HG02885 (cell line): ENCODE results near the gene TMEM240.
"Not testable (repeated sequence)": the region's sequence is repeated elsewhere in the genome, so short reads cannot be mapped to it uniquely, and the experiment has no call there.

Source experiments
- ATAC-seq: cut with Tn5 transposase; IDR thresholded peaks from one replicate; pipeline ENCODE4 v1.9.1; 2021; ENCODE audit warnings: mild to moderate bottlenecking; ENCODE audit not compliant: unreplicated experiment, poor library complexity

The TMEM240 gene

DNA sequence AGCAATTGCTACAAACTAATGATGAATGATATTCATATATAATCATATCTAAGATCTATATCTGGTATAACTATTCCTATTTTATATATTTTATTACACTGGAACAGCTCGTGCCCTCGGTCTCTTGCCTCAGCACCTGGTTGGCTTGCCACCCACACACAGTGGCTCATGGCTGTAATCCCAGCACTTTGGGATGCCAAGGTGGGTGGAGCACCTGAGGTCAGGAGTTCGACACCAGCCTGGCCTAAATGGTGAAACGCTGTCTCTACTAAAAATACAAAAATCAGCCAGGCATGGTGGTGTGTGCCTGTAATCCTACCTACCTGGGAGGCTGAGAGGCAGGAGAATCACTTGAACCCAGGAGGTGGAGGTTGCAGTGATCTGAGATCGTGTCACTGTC lies 34.6 kb downstream of the TMEM240 start:
- not testable (repeated sequence) for ATAC-seq

DNA sequence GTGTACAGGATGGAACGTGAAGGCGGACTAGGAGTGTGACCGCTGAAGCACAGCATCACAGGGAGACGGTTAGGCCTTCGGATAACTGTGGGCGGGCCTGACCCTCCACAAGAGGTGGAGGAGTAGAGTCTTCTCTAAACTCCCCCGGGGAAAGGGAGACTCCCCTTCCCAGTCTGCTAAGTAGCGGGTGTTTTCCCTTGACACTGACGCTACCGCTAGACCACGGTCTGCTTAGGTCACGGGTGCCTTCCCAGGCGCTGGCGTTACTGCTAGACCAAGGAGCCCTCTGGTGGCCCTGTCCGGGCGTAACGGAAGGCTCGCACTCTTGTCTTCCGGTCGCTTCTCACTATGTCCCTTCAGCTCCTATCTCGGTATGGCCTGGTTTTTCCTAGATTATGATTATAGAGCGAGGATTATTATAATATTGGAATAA lies 35.0 kb downstream of the TMEM240 start:
- ATAC-seq, result not testable (repeated sequence)

DNA sequence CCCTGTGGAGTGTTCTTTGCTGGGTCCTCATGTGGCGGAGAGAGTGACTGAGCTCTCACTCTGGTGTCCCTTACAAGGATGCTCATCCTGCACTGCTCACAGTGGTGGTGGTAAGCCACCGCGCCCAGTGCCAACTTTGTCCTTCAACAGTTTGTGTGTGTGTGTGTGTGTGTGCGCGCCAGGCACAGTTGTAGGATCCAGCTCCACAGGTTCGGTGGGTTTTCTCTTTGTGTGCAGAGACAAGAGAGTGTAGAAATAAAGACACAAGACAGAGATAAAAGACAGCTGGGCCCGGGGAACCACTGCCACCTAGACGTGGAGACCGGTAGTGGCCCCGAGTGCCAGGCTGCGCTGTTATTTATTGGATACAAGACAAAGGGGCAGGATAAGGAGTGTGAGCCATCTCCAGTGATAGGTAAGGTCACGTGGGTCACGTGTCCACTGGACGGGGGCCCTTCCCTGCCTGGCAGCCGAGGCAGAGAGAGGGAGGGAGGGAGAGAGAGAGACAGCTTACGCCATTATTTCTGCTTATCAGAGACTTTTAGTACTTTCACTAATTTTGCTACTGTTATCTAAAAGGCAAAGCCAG lies 35.6 kb downstream of the TMEM240 start:
- not testable (repeated sequence) for ATAC-seq

DNA sequence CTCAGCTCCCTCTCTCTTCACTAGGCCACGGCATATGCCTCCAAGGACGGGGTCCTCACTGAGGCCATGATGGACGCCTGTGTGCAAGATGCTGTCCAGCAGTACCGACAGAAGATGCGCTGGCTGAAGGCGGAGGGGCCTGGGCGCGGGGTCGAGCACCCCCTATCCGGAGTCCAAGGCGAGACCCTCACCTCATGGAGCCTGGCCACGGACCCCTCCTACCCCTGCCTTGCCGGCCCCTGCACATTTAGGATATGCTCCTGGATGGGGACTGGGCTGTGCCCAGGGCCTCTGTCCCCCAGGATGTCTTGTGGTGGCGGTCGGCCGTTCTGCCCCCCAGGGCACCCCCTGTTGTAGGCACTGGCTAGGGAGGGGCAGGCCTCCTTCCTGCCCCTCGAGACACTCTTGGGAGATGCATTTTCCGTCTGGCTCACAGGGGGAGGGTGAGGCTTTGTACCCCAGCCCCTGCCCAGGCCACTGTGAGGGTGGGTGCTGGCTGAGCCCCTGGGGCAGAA lies 44.9 kb downstream of the TMEM240 start:
- not testable (repeated sequence) for ATAC-seq

DNA sequence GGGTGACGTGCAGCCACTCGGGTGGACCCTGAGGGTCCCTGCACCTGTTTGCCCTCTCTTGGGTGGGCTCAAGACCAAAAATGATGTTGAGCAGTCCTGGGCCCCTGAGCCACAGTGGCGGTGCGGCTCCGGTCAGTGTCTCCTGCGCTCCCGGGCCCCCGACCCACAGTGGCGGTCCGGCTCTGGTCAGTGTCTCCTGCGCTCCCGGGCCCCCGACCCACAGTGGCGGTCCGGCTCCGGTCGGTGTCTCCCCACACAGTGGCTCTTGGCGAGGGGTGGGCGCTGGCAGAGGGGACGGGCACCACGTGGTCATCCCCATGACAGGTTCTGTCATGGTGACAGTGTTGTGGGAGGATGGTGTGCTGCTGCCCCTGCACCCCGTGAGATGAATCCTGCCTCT lies 46.1 kb downstream of the TMEM240 start:
- not testable (repeated sequence) for ATAC-seq

DNA sequence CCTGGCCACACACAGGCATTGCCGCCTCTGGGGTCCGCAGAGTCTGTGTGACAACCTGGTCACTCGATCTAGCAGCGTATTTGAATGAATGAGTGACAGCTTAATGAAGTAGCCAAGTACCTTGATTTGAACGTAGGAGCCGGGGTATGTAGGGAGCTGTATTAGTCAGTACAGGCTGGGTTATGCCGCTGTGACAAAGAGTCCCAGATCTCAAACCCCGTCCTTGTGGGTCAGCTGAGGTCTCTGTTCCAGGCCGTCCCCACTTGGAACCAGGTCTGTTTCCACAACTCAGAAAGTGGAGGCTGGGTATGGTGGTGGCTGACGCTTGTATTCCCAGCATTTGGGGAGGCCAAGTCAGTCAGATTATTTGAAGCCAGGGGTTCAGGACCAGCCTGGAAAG lies 48.8 kb downstream of the TMEM240 start:
- ATAC-seq, result no peak

DNA sequence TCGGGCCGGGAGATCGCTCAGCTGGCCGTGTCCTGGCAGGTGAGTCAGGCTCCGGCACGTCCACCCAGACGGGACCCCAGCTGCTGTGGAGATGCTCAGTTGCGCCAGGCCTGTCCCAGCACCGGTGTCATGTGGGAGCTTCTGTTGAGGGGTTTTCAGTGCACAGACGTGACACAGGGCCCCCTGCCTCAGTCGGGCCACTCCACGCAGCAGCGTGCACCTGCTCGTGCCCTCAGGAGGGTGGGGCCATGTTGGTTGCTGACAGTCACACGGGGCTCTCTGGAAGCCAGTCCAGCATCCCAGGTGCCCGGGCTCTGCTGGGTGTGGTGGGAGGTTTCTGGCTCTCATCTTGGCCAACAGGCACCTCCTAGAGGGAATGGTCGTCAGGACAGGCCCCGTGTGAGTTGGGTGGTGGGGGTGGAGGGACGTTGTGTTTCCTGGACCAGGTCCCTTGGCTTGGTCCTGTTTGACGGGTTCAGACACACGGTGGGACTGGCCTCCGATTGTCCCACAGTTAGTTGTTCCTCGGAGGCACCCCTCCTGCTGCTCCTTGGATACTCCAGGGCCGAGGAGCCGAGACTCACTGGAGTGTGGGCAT lies 49.7 kb downstream of the TMEM240 start:
- no peak for ATAC-seq

DNA sequence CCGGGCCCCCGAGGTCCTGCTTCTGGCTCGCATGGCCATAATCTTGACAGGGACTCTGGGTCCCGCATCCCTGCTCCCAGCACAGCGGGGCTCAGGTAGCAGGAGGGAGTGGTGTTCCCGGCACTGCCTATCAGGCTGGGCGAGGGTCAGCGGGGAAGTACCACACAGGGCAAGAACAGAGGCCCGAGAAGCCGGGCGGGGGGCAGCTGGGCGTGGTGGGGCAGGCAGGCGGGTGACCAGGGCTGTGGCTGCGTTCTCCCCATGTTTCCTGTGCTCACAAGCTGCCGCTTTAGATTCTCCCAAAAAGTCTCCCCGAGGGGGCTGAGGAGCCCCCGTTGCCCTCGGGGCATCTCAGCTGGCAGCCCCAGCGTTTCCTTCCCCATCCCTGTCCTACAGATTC lies 50.6 kb downstream of the TMEM240 start:
- no peak for ATAC-seq

DNA sequence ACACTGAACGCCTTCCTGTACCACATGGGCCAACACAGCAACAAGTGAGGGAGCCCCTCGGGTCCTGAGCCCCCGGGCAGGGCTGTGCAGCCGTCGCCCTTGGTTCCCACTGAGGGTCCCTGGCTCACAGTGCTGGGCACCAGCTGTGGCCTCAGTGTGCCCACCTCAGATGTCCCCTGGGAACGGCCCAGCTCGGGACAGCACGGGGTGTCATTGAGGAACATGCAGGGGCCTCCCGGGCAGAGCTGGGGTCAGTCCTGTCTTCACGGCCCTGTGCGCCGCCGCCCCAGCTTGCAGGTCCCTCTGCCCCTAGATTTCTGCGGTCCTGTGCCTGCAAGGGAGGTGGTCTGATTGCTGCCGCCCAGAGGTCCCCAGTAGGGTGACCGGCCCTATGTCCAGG lies 51.2 kb downstream of the TMEM240 start:
- ATAC-seq, result no peak

DNA sequence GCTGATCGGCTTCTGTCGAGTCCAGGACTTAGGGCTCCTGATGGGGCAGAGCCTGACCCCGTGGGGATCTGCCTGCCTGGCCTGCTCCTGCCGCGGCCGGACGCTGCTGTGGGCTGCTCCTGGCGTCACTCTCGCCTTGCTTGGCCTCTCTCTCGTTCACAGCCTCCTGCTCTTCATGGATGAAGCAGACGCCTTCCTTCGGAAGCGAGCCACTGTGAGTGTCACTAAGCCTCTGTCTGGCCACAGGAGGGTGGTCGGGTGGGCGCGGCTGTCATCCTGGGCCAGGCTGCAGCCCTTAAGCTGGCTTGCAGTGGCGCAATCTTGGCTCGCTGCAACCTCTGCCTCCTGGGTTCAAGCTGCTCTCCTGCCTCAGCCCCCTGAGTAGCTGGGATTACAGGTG lies 52.7 kb downstream of the TMEM240 start:
- ATAC-seq, result no peak

DNA sequence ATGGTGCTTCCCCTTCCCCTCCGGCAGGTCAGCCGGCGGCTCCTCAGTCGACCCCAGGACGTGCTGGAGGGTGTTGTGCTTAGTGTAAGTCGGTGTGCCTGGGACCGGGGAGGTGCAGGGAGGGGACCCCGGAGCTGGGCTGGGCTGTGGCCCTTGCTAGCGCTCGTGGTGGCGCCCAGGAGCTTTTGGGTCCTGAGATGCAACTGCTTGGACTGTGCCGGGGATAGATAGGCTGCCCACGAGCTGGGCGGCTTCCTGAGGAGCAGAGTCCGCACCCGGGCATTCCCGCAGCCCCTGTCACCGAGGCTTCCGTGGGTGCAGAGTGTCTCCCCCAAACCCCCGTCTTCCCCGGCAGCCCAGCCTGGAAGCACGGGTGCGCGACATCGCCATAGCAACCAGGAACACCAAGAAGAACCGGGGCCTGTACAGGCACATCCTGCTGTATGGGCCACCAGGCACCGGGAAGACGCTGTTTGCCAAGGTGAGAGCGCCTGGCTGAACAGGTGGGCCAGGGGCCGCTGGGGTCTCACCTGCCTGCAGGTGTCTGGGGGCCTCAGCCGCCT lies 54.6 kb downstream of the TMEM240 start:
- not testable (repeated sequence) for ATAC-seq

DNA sequence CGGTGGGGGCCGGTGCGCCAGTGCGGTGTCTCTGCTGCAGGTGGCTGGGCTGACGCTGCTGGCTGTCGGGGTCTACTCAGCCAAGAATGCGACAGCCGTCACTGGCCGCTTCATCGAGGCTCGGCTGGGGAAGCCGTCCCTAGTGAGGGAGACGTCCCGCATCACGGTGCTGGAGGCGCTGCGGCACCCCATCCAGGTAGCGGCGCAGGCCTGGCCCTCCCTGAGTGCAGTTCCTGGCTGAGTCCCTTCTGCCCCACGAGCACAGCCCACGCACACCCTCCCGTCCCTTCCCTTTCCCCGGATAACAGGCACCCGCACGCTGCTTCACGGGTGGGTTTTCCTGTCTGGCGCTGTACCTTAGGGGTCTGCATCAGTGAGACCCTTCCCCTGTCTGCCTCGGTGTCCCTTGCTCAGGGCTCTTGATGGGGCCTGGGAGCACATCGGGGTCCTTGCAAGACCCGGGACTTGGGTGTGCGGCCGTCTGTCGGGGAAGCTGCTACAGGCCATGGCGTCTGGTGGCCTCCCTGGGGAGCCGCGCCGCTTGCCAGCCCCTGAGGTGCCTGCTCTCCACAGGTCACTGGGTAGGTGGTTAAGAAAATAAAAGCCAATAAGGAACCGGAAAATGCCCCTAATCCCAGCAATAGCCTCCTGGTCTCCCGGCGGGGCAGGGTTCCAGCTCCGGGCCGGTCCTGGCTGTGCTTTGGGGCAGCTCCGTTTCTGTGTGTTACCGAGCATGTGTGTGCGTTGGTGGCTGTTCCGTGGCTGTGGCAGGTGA lies 55.3 kb downstream of the TMEM240 start:
- ATAC-seq, result not testable (repeated sequence)
